GM21423 (cell line): ENCODE measurements around the gene ECSIT.

Experiments
- ATAC-seq: cut with Tn5 transposase; IDR thresholded peaks from one replicate; pipeline ENCODE4 v1.9.1; 2021; ENCODE audit warnings: mild to moderate bottlenecking, moderate library complexity; ENCODE audit not compliant: unreplicated experiment

The ECSIT gene

DNA sequence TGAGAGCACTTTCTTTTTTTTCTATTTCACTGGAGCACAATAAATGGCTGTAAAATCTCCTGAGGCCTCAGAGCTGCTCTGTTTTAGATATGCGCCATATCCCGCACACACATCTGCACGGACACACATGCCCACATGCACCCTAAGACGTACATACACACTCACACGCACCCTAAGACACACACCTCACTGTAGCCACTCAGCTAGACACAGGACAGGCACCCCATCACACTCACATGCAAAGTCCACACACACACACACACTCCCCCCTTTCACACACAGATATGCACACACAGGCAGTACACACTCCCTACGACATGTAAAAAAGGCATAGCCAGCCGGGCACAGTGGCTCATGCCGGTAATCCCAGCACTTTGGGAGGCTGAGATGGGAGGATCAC, 21.3 kb upstream of the ECSIT start:
- no peak for ATAC-seq

DNA sequence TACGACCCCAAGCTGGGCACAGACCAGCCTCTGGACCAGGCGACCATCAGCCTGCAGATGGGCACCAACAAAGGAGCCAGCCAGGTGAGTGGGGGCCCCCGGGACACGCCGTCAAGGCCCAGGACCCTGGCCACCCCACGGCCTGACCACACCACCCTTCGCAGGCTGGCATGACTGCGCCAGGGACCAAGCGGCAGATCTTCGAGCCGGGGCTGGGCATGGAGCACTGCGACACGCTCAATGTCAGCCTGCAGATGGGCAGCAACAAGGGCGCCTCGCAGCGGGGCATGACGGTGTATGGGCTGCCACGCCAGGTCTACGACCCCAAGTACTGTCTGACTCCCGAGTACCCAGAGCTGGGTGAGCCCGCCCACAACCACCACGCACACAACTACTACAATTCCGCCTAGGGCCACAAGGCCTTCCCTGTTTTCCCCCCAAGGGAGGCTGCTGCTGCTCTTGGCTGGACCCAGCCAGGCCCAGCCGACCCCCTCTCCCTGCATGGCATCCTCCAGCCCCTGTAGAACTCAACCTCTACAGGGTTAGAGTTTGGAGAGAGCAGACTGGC, 20.5 kb upstream of the ECSIT start:
- ATAC-seq: no peak

DNA sequence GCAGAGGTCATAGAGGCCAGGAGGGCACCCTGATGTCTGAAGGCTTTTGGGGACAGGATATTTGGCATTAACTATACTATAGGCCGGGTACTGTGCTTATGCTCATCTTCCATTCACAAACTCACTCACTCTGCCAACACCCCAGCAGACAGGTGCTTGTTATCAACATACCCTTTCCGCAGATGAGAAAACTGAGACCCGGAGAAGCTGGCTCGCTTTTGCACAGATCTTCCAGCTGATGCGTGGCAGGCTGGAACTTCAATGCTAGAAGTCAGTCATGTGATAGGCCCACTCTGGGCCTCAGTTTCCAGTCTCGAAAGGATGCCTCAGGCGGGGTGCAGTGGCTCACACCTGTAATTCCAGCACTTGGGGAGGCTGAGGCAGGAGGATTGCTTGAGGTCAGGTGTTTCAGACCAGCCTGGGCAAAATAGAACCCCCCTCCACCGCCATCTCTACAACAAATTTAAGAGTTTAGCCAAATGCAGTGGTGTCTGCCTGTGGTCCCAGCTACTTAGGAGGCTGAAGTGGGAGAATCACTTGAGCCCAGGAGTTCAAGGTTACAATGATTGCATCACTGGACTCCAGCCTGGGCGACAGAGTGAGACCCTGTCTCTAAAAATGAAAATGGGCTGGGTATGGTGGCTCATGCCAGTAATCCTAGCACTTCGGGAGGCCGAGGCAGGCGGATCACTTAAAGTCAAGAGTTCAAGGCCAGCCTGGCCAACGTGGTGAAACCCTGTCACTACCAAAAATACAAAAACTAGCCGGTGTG, 19.2 kb upstream of the ECSIT start:
- no peak for ATAC-seq

DNA sequence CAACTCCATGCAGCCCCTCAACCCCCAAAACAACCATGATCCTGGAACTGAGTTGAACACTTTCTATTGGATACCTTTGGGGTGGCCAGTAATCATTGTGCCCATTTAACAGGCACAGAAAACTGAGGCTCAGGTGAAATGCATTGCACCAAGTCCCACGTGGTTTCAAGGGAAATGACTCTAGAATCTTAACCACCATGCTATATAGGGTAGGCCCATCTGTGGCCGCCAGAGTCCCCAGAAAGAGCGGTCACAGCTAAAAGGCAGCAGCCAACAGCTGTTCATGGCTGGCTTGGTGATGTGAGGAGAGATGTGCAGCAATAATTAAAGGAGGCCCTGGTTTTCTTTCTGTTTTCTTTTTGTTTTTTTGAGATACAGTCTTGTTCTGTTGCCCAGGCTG, 12.3 kb upstream of the ECSIT start:
- ATAC-seq: no peak

DNA sequence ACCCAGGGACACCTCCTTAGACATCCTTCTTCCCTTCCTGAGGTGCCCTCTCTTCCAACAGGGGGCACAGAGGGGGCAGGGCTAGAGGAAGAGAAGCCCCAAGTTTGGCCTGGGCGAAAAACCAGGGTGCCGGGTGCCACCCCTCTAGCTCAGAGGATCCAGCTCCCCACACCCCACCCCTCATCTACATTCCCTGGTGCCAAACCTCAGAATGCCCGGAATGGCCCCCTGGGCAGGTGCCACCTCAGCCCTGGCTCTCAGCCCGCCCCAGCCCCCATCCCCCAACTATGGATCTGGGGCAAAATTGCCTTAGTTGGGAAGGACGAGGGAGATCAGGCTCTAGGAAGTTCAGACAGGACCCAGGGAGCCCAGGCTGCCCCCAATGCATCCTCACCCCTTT, 11.7 kb upstream of the ECSIT start:
- no peak for ATAC-seq

DNA sequence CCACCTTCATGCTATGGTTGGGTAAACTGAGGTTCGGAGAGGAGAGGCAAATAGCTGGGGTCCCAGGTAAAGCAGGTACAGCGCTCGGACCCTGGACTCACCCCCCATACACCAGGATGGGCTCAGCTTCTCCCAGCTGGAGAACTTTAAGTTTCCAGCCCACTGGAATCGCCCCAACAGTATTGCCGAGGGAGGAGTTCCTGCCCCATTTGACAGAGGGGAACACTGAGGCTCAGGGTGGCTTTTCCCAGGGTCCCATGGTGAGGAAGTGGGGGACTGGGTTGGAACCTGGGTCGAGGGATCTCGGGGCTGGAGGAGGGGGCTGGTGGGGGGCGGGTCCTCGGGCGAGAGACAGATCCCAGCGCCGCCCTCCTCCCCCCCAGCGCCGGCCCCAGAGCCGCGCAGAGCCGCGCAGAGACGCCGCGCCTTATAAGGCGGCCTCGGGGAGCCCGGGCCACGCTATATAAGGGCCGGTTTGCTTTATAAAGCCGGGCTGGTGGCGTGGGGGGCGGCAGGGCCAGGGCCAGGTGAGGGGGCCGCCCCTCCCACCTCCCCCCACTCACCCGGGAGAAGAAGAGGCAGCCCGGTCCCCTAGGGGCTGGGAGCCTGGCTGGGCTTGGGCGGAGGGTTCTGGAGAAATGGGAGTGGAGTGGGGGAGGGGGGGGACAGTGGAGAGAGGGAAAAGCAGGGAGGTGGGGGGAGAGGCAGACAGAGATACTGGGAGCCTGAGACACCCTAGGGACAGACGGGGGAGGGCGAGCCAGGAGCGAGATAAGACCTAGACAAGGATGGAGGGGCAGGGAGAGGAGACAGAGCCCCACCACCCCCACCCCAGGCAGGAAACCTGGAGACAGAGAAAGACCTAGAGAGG, 10.8 kb upstream of the ECSIT start:
- ATAC-seq: no peak

DNA sequence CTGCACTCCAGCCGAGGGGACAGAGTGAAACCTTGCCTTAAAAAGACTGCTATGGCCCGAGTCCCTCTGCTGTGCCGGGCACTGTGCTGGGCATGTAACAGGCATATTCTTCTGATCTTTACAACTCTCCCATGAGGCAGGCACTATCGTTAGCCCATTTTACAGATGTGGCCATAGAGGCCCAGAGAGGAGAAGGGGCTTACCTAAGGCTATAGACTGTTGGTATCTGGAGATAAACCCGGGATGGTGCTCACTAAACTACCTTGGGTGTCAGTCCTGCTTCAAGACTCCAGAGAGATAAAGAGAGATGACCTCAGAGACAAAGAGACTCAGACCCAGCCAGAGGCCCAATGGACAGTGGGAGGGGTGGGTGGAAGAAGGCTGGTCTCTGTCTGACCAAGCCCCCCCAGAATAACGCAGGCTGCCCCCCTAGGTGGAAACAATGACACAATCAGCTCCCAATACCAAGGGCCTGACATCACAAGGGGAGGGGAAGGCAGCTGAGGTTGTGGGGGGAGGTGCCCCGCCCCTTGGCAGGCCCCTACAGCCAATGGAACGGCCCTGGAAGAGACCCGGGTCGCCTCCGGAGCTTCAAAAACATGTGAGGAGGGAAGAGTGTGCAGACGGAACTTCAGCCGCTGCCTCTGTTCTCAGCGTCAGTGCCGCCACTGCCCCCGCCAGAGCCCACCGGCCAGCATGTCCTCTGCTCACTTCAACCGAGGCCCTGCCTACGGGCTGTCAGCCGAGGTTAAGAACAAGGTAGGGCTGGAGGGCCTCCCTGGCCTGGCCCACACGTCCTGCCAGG, 9.5 kb upstream of the ECSIT start, which contains the start of gene CNN1:
Gene CNN1, plus strand, starts transcription at position 620 of the 805 bp plus-strand sequence. Its CDS starts 77 bp downstream, at position 697.
- no peak for ATAC-seq

DNA sequence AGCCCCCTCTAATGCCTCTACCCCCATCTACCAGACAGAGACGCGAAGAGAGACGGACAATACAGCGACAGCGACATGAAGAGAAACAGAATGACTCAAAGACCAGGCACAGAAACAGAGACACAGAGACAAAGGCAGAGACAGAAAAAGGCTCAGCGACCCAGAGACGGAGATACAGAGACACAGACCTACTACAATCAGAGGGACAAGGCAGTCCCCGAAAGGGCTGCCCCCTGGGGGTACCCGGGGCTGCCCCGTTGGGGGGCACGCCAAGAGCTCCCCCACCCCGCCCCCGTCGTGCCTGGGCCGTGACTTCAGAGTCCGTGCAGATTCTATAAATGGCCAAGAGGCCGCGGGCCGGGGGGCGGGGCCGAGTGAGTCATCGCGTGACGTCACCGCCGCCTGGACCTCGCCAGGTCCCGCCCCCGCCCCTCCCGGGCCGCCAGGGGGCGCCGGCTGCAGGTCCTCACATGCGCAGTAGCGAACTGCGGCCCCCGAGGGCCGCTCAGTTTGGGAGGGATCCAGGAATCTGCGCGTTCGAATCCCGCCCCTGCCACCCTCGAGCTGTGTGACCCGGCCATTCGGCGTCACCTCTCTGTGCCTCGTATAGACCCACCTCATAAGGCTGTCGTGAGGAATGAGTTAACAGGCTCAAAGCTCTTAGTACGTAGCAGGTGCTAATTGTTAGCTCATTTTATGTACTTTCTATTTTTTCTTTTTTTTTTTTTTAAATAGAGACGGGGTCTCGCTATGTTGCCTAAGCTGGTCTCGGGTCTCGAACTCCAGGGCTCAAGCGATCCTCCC, 7.1 kb upstream of the ECSIT start:
- ATAC-seq: peak; percentile 69

DNA sequence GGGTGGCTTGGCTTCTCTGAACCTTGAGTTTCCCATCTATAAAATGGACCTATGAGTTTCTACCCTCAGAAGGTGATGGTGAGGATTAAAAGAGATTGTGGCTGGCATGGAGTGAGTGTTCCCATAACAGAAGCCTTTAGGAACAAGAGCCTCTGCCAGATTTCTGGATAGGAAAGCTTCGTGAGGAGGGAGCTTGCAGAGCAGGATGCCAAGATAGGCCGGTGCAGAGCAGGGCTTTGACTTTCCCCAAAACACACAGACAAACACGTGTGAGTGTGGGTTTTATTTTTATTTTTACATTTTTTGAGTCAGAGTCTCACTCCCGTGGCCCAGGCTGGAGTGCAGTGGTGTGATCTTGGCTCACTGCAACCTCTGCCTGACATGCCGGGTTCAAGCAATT, 6.0 kb upstream of the ECSIT start:
- ATAC-seq: no peak

DNA sequence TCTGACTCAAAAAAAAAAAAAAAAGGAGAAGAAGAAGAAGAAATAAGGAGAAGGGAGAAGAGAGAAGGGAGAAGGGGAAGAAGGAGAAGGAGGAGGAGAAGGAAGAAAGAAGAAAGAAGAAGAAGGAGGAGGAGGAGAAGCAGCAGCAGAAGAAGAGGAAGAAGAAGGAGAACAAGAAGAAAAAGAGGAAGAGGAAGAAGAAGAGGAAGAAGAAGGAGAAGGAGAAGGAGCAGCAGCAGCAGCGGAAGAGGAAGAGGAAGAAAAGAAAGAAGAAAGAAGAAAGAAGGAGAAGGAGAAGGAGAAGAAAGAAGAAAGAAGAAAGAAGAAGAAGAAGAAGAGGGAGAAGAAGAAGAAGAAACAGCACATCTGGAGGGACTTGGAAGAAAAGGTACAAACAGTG, 5.6 kb upstream of the ECSIT start:
- no peak for ATAC-seq

DNA sequence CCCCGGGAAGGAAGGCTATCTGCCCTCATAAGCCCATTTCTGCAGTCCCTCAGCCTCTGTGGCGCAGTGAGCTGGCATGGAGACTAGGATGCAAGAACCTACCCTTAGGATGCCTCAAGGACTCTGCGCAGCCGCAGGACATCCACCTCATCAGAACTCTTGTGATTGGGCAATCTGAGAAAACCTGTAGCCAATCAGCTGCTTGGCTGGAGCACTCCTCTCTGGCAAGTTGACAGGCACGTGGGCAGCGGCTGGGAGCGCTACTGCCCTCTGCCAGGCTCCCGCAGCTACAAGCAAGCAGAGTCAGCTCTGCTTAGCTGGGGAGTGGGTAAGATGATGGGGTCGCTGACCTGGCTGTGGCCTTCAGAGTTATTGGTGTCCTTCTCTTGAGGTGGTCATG, 1.5 kb upstream of the ECSIT start:
- ATAC-seq: no peak

DNA sequence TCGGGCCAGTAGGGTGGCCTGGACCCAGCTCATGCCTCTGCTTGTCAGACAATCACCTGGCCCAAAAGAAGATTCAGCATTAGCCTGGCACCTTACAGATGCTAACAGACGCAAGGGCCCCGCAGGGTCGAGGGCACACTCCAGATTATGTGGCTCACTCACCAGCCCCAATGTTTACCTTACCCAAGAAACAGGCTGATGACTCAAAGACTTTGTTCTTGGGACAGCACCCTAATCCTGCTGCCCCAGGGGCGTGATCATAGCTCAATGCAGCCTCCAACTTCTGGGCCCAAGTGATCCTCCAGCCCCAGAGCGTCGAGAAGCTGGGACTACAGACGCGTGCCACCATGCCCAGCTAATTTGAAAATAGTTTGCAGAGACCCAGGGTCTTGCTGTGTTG, 9.8 kb downstream of the ECSIT start:
- no peak for ATAC-seq

DNA sequence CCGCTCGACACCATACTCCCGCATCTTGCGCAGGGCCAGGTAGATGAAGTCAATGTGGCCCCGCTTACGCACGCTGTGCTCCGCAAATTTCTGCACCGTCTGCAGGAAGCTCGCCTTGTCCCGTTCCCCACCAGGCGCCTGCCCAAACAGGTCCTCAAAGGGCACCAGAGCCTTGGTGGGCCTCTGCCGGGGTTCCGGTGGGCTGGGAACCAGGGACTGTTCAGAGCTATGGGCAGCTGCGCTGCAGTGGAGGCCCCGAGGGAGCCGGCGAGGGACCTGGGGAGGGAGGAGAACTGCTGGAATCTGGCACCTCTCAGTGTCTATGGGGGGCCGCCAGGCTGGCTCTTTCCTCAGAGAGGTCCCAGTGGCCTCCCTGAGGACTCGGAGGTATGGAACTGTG, 15.0 kb downstream of the ECSIT start:
- no peak for ATAC-seq

DNA sequence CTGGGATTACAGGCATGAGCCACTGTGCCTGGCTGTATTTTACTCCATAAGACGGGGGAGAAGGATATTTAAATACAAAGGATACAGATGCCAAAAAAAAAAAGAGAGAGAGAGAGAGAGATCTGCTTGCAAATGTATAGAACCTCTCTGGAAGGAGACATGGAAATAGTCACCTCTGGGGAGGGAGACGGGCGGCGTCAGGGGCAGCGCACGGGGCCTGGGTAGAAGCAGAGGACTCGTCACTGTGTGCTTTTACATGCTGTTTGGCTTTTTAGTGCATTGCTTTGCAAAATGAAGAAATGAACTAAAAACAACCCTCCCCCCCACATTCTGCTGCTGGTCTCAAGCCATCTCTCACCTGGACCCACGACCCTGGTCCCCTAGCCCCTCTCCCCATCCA, 18.5 kb downstream of the ECSIT start:
- no peak for ATAC-seq

DNA sequence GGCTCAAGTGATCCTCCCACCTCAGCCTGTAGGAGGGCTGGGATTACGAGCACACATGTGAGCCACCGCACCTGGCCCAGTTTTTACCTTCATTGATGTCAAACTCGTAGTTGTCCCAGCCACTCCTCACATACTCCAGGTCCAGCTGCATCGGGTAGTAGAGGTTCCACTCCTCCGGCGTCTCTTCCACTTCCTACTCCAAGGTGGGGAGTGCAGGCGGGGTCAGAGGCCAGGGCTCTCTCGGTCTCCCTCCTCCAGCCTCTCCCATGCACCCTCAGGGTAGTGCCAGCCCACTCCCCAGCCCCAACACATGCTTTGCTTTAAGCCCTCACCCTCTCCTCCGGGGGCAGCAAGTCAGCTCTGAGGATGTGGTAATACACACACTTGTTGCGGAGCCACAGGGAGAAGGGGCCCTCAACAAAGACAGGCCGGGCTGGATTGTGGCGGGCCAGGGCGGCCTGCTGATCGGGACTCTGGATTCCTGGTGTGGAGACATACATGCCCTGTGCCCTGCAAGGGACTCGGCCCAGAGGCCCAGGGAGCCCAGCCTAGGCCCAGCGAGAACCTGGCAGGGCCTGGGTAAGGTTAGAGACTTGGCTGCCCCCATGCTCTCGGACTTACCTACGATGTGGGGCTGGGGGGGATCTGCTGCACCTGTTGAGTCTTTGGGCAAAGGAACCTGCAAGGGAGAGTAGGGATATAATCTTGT, 21.4 kb downstream of the ECSIT start:
- no peak for ATAC-seq

DNA sequence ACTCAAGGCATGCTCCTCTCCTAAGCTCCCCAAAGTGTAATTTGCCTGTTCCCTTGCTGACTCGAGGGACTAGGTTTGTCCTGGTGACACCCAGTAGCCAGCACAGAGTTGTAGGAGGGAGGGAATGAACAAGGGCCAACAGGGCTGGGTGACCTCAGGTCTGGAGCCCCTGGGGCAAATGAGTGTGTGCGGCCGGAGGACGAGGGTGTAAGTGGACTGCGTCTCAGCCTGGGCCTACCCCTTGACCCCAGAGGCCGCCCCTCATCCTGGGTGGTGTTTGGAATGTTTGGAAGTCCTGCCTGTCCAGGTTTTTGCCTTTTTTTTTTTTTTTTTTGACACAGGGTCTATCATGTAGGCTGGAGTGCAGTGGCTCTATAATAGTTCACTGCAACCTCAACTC, 22.0 kb downstream of the ECSIT start:
- no peak for ATAC-seq

DNA sequence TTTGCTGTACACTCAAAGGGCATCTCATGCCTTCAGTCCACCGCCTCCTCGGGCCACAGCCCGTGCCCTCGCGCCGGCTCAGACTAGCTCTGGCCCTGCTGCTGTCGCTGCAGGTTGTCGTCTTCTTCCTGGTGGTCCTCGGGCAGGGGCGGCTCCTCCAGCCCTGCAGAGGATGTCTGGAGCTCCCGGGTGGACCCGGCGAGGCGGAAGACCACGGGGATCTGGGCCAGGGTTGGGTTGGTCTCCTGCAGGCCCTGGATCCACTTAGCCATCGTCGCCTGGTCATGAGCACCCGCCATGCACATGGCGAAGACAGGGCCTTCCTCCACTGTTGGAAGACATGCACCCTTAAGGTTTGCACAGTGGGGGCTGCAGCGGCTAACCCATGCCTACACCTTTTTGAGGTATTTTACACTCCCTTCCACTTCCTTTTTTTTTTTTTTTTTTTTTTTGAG, 22.8 kb downstream of the ECSIT start:
- peak; percentile 31 for ATAC-seq

DNA sequence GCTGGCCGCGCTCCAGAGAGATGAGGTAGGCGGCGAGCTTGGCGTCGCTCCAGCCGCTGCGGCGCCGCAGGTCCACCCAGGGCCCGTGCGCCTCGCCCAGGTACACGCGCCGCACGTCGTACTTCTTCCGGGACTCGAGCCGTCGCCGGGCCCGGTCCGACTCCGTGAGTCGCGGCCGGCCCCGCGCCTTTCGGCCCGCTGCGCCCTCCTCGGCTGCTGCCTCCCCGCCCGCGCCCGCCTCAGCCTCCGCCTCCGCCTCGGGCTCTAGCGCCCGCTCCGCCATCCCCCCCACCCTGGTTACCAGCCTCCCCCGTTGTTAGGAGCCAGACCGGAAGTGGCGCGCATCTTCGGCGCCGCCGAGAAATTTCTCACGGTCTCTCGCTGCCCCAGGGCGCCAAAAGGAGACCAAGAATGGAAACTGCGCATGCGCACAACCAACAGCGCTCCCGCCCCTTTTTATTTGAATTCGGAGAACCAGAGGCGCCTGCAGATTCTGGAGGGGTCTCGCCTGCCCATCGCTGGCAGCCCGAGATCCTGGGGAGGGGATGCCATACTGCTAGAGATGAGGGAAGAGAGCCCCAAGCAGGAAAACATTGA, 23.3 kb downstream of the ECSIT start, which contains the start of gene ZNF653:
Gene ZNF653, minus strand, starts transcription at position 336 of the 597 bp plus-strand sequence. Its CDS starts 53 bp downstream, at position 283.
- peak; percentile 50 for ATAC-seq

DNA sequence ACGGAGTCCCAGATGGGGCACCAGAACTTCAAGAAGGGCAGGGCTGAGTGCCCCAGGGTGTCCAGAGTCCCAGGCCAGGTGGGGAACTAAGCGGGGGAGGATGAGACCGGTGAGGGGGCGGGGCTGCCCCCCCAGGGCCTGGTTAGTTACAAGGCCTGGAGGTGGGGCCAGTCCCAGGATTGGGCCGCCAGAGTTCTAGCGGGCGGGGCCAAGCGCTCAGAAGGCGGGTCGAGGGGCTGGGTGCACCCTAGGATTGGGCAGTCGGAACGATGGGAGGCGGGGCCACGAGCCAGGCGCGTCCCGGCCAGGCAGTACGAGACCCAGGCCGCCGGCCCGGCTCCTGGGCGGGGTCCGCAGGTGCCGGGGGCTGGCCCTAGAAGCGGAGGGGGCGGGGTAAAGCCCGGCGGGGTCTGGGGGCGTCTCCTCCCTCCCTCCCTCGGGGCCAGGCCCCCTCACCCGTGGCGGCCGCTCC, 23.9 kb downstream of the ECSIT start:
- ATAC-seq: peak; percentile 85
